NCI-H1105 (cell line): ENCODE results near the gene GRAP2.

Experiments used
- DNase-seq: peaks from one replicate; lab custom pipeline; 2025; lab: John Stamatoyannopoulos, UW

The GRAP2 gene

GRCh38 chr22:39925909-39926679, 25.2 kb downstream of the GRAP2 start:
- DNase-seq, result no peak

- DNase-seq, result no peak
Measured at GRCh38 chr22:39926753-39927152, 25.9 kb downstream of the GRAP2 start.

DNA sequence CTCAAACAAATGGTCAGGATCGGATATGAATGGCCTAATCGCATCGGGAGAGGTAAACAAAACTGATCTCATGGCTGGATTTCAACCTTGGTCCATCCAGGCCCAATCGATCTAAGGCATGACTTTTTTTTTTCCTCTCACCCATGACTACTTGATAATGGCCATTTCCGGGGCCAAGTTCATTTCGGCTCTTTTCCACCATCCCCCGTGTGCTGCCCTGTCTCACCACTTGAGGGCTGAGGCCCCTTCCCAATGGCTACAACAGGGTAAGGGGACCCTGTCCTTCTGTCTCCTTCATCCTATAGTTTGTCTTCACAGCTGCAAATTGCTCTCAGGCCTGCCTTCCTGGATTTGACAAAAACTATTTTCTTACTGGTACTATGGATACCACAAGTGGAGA, 26.7 kb downstream of the GRAP2 start:
- no peak for DNase-seq

GRCh38 chr22:39928536-39929520, 27.9 kb downstream of the GRAP2 start:
- DNase-seq, result no peak

- DNase-seq, result no peak
Measured at GRCh38 chr22:39931251-39931650, 30.4 kb downstream of the GRAP2 start.

- DNase-seq, result no peak
Measured at GRCh38 chr22:39932166-39932565, 31.3 kb downstream of the GRAP2 start.

DNA sequence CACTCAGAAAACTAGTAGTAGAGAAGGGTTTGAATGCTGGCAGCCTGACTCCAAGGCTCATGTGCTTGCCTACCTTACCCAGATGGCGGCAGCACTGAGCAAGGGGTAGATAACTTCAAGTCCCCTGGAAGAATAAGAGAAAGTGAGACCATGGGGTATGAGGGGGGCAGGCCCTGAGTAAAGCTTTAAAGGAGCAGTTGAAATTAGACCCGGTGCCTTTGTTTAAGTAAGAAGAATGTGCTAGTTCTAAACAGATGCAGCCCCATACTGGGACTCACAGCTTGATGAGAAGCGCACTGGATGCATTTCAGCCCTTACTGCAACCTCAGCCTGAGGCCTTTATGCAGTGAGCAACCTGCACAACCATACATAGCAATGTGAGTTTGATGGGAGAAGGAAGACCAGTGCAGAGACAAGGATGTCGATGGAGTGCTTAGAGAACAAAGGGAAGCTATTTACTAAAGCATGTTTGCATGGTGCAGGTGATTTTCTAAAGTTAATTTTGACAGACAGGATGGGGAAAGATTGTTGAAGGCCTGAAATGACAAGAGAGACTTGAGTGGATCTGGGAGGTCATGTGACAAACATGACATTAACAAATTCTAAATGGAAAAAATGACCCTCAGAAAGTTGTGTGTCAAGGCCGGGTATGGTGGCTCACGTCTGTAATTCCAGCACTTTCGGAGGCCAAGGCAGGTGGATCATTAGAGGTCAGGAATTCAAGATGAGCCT, 32.2 kb downstream of the GRAP2 start:
- no peak for DNase-seq

GRCh38 chr22:39933741-39934140, 32.9 kb downstream of the GRAP2 start:
- no peak for DNase-seq

- no peak for DNase-seq
Measured at GRCh38 chr22:39935116-39935515, 34.2 kb downstream of the GRAP2 start.

GRCh38 chr22:39935612-39936011, 34.7 kb downstream of the GRAP2 start:
- no peak for DNase-seq

DNA sequence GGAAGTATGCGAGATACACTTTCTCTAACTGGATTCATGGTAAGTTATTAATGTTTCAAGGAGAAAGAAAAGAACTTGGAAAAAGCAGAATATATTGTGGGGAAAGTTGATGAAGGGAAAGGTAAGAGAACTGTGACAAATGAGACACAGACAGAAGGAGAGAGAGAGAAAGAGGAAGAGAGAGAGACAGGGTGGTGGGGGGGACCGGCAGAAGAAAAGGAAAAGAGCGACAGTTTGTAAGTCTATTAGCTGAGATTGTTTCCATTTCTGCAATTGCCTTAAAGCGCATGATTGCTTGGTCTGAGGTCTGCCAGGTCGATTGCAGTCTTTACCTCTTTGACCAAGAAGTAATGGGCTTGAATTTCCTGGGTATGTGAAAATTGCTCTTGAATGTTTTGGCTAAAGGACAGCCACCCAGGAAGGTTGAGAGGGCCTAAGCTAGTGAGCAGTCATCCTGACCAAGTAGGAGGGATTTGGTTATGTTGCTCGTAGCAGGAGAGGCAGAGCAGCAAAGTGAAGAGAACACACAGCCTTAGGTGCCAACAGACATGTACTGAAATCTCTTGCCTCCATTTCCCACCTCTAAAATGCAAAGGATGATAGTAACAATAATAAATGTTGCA, 35.8 kb downstream of the GRAP2 start:
- no peak for DNase-seq

GRCh38 chr22:39937906-39938305, 37.0 kb downstream of the GRAP2 start:
- DNase-seq, result no peak

DNA sequence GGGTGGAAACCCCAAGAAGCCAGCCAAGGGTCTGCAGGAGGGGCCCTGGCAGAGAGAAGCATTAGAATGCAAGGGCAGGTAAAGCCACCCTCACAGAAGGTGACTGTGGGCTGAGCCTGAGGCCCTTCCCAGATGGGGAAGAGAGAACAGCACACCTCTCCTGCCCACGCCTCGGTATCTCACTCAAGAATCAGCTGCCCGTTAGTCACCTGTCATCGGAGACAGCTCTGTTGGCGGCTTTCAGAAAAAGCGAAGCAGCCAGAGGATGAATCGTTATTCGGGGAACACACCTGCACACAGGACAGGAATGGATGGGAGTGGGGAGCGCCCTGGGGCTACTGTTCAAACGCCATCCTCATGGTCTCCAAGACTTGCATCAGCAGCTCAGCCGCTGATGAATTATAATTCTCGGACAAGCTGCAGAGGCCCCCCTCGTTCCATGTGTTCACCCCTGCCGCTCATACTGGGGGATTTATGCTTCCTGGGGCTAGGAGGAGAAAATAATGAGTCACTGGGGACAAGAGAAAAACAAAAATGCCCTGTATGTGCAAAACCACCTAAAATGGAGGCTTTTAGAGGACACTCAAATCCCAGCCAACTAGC, 37.7 kb downstream of the GRAP2 start:
- no peak for DNase-seq

DNA sequence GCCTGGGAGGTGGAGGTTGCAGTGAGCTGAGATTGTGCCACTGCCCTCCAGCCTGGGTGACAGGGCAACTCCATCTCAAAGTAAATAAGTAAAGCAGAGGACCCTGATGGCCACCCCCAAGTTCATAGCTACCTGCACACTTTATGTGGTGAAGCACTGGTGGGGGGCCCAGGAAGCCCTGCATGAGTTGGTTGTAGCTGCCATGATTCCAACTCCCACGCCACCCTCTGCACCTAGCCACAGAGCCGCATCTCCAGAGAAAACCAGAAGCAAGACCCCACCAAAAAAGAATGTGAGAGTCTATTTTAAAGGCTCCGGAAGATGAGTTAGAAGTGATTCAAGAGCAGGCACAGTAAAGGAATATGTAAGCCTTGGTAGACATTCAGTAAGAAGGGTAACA, 38.9 kb downstream of the GRAP2 start:
- no peak for DNase-seq

- DNase-seq, result no peak
Measured at GRCh38 chr22:39940757-39941305, 39.9 kb downstream of the GRAP2 start.

DNA sequence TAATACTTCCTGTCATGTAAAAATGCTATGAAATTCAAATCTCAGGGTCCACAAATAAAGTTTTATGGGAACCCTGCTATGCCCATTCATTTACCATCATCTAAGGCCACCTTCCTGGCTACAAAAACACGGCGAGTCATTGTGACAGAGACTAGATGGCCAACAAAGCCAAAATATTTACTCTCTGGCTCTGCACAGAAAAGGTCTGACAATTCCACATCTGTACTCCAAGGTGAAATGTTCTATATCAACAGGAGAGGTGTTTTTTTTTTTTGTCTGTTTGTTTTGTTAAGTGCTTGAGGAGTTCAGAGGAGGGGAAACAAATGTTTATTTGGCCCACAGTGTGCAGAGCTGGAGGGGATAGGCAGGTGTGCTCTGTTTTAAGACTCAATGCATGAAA, 40.7 kb downstream of the GRAP2 start:
- DNase-seq, result peak; percentile 31

GRCh38 chr22:39942439-39943230, 41.8 kb downstream of the GRAP2 start:
- no peak for DNase-seq

DNA sequence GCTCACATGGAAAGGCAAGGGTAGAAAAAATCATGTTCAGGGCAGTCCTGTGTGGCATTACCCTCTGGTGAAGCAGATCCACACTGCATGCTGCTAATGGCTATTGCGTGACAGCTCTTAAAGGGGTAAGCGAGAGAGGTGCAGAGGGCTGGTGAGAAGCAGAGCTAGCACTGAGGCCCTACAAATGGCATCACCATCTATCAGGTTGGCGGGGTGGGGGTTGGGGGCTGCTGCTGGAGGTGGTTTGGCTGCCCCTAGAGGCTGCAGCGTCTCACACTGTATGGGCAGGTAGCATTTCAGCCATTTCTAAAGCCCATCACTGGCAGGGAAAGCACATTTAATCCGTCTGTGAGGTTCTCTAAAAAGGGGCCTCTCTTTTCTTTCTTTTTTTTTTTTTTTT, 42.5 kb downstream of the GRAP2 start:
- DNase-seq, result no peak

GRCh38 chr22:39943953-39944872, 43.3 kb downstream of the GRAP2 start:
- DNase-seq, result no peak
